ENCODE measurements around the gene ADPRS. TPM values are rescaled to one million over a fixed set of nuclear protein-coding genes. Genes with fewer than 3 reads are reported as not detected.

Gene ADPRS
- total and polyA plus RNA-seq, 7 donors = 21.6 to 49.6 (median 30.0) TPM

DNA sequence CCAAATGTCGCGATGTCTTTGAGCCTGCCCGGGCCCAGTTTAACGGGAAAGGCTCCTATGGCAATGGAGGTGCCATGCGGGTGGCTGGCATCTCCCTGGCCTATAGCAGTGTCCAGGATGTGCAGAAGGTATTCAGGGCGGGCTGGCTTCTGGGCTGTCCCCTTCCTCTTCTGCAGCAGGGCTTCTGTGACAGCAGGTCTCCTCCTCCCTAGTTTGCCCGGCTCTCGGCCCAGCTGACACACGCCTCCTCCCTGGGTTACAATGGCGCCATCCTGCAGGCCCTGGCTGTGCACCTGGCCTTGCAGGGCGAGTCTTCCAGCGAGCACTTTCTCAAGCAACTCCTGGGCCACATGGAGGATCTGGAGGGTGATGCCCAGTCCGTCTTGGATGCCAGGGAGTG is 3.0 kb downstream of the ADPRS start:
- Histone ChIP-seq H3K36me3 (peaks cover 13 to 56% (median 31%) of the 10 kb centered on the region in 4 donors), H3K9me3 (no peaks in the 10 kb centered on the region), H3K27me3 (no peaks in the 10 kb centered on the region), H3K27ac (no peak overlapping the region), H3K4me3 (no peak overlapping the region), H3K4me1 (peaks cover 0 to 32% (median 22%) of the 10 kb centered on the region in 4 donors)
- DNase-seq = peak; percentile 50
- TF ChIP-seq EP300 (IDR thresholded peaks at IDR 0.05) (no peak), POLR2A (IDR thresholded peaks at IDR 0.05) (no peak), POLR2AphosphoS5 (IDR thresholded peaks at IDR 0.05) (no peak), CTCF (IDR thresholded peaks at IDR 0.05) (no peak)
- intact Hi-C loops (cut with DNase I) = no loop called here
- 93 to 94% methylated on average over 13 of the region's 13 CpGs for WGBS, 2 donors

- Histone ChIP-seq H3K4me3 (no peak overlapping the region), H3K9me3 (no peaks in the 10 kb centered on the region), H3K36me3 (peaks cover 13 to 56% (median 31%) of the 10 kb centered on the region in 4 donors), H3K27ac (no peak overlapping the region), H3K4me1 (peaks cover 0 to 32% (median 22%) of the 10 kb centered on the region in 4 donors), H3K27me3 (no peaks in the 10 kb centered on the region)
- TF ChIP-seq EP300 (IDR thresholded peaks at IDR 0.05) = no peak
- TF ChIP-seq POLR2A (IDR thresholded peaks at IDR 0.05) = no peak
- no peak for TF ChIP-seq POLR2AphosphoS5 (IDR thresholded peaks at IDR 0.05)
- no peak for TF ChIP-seq CTCF (IDR thresholded peaks at IDR 0.05)
- intact Hi-C loops (cut with DNase I) = no loop called here
- WGBS, 2 donors = 89 to 93% methylated on average over 17 of the region's 17 CpGs
- DNase-seq = peak; percentile 52
Observed at GRCh38 chr1:36092166-36092797, 3.6 kb downstream of the ADPRS start.

- intact Hi-C loops (cut with DNase I) = no loop called here
Observed at GRCh38 chr1:36092798-36093185, 4.1 kb downstream of the ADPRS start.

DNA sequence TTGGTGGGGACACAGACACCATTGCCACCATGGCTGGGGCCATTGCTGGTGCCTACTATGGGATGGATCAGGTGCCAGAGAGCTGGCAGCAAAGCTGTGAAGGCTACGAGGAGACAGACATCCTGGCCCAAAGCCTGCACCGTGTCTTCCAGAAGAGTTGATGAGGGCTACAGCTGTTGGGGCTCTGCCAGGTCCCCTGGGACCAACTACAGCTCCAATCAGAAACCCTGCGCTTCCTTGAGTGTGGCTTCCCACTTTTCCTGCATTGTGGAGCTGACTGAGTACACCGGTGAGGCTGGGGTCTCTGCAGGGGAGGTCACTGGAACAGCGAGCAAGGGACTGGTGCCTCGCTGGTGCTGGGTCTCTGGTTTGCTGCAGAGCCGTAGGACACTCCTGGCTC is 4.5 kb downstream of the ADPRS start:
- intact Hi-C loops (cut with DNase I) = no loop called here
- H3K4me3 ChIP-seq = no peak overlapping the region
- H3K27ac ChIP-seq = no peak overlapping the region
- no peaks in the 10 kb centered on the region for H3K9me3 ChIP-seq
- peaks cover 13 to 56% (median 31%) of the 10 kb centered on the region in 4 donors for H3K36me3 ChIP-seq
- no peaks in the 10 kb centered on the region for H3K27me3 ChIP-seq
- peaks cover 0 to 28% (median 19%) of the 10 kb centered on the region in 4 donors for H3K4me1 ChIP-seq
- peak; percentile 53 for DNase-seq
- WGBS, 2 donors = 91 to 92% methylated on average over 7 of the region's 7 CpGs
- TF ChIP-seq EP300 (IDR thresholded peaks at IDR 0.05) (no peak), POLR2A (IDR thresholded peaks at IDR 0.05) (no peak), POLR2AphosphoS5 (IDR thresholded peaks at IDR 0.05) (no peak), CTCF (IDR thresholded peaks at IDR 0.05) (no peak)

More at GRCh38 chr1:36092798-36093185, 4.1 kb downstream of the ADPRS start:
- DNase-seq = peak; percentile 46
- H3K27ac ChIP-seq = no peak overlapping the region
- WGBS, 2 donors = 82 to 91% methylated on average over 9 of the region's 9 CpGs
- peaks cover 13 to 56% (median 31%) of the 10 kb centered on the region in 4 donors for H3K36me3 ChIP-seq
- H3K9me3 ChIP-seq = no peaks in the 10 kb centered on the region
- no peaks in the 10 kb centered on the region for H3K27me3 ChIP-seq
- no peak overlapping the region for H3K4me3 ChIP-seq
- H3K4me1 ChIP-seq = peaks cover 0 to 32% (median 22%) of the 10 kb centered on the region in 4 donors
- TF ChIP-seq CTCF (IDR thresholded peaks at IDR 0.05) = no peak
- no peak for TF ChIP-seq POLR2A (IDR thresholded peaks at IDR 0.05)
- no peak for TF ChIP-seq EP300 (IDR thresholded peaks at IDR 0.05)
- TF ChIP-seq POLR2AphosphoS5 (IDR thresholded peaks at IDR 0.05) = no peak
